GM23338 (cell line): Measurements from ENCODE around the gene KRTAP10-12. TPM values are rescaled to one million over a fixed set of nuclear protein-coding genes. Genes with fewer than 3 reads are reported as not detected.

Experiments used
- ATAC-seq: fragments of 200-7000 bp; cut with Tn5 transposase; 3 replicates; pipeline ENCODE4 v1.9.1; 2020
- DNase-seq: peaks from one replicate; pipeline ENCODE4 v3.0.0-alpha.2; 2015; ENCODE audit warnings: low spot score
- H2AFZ ChIP-seq: fragments of 200-600 bp; sonication (generic); 2 replicates; pipeline ENCODE4 v1.8.0; 2016; ENCODE audit warnings: antibody characterized with exemption, mild to moderate bottlenecking, moderate library complexity
- H3F3A ChIP-seq: fragments of 200-600 bp; sonication (generic); replicated peaks from 2 replicates; pipeline ENCODE4 v1.8.0; 2017; ENCODE audit warnings: antibody characterized with exemption, mixed run types, low read depth
- H3K27ac ChIP-seq: fragments of 200-600 bp; sonication (generic); 2 replicates; pipeline ENCODE4 v1.6.1; 2016; ENCODE audit warnings: low read depth
- H3K27me3 ChIP-seq: fragments of 200-600 bp; sonication (generic); 2 replicates; pipeline ENCODE4 v1.8.0; 2016; ENCODE audit warnings: mild to moderate bottlenecking, mixed run types, moderate library complexity; ENCODE audit not compliant: insufficient read depth
- H3K36me3 ChIP-seq: fragments of 200-600 bp; sonication (generic); 2 replicates; pipeline ENCODE4 v1.8.0; 2016; ENCODE audit warnings: mild to moderate bottlenecking; ENCODE audit not compliant: insufficient read depth
- H3K4me1 ChIP-seq: fragments of 200-600 bp; sonication (generic); 2 replicates; pipeline ENCODE4 v1.8.0; 2016; ENCODE audit warnings: mild to moderate bottlenecking, moderate library complexity; ENCODE audit not compliant: insufficient read depth
- H3K4me2 ChIP-seq: fragments of 200-600 bp; sonication (generic); 2 replicates; pipeline ENCODE4 v1.7.1; 2017; ENCODE audit warnings: mixed run types
- H3K4me3 ChIP-seq: fragments of 200-600 bp; sonication (generic); 2 replicates; pipeline ENCODE4 v1.6.1; 2016; ENCODE audit warnings: mixed run types
- H3K79me2 ChIP-seq: fragments of 200-600 bp; sonication (generic); replicated peaks from 2 replicates; pipeline ENCODE4 v1.8.0; 2017; ENCODE audit warnings: mild to moderate bottlenecking; ENCODE audit not compliant: insufficient read depth
- H3K9me2 ChIP-seq: fragments of 200-600 bp; sonication (generic); 2 replicates; pipeline ENCODE4 v1.8.0; 2017; ENCODE audit not compliant: insufficient read depth
- H4K20me1 ChIP-seq: fragments of 200-600 bp; sonication (generic); replicated peaks from 2 replicates; pipeline ENCODE4 v1.8.0; 2017; ENCODE audit warnings: mild to moderate bottlenecking; ENCODE audit not compliant: insufficient read depth
- H3K27ac Mint-ChIP-seq: 2 replicates; pipeline ENCODE4 v1.8.0; 2020; ENCODE audit warnings: inconsistent platforms, mild to moderate bottlenecking, moderate library complexity, mixed read lengths
- H3K27me3 Mint-ChIP-seq: 3 replicates; pipeline ENCODE4 v1.8.0; 2022; ENCODE audit warnings: low read depth, mild to moderate bottlenecking, moderate library complexity, mixed read lengths, inconsistent platforms; ENCODE audit not compliant: insufficient read depth, poor library complexity
- H3K36me3 Mint-ChIP-seq: 3 replicates; pipeline ENCODE4 v1.8.0; 2021; ENCODE audit warnings: low read depth, mild to moderate bottlenecking, inconsistent platforms, moderate library complexity, mixed read lengths
- H3K4me1 Mint-ChIP-seq: 3 replicates; pipeline ENCODE4 v1.8.0; 2020; ENCODE audit warnings: mild to moderate bottlenecking, inconsistent platforms, mixed read lengths
- H3K4me3 Mint-ChIP-seq: 3 replicates; pipeline ENCODE4 v1.8.0; 2021; ENCODE audit warnings: moderate library complexity, mild to moderate bottlenecking, inconsistent platforms, mixed read lengths
- H3K9me3 Mint-ChIP-seq: 3 replicates; pipeline ENCODE4 v1.8.0; 2020; ENCODE audit warnings: moderate library complexity, mild to moderate bottlenecking, inconsistent platforms, mixed read lengths
- CREB1 ChIP-seq: fragments of 250-450 bp; sonication (Bioruptor Pico); IDR thresholded peaks from 2 replicates; pipeline ENCODE4 v1.5.0; 2020; ENCODE audit warnings: low read depth, mild to moderate bottlenecking, moderate library complexity
- CTCF ChIP-seq, 2 experiments: fragments of 200-600 bp in 1 of 2; sonication (generic) in 1 of 2; conservative IDR thresholded peaks; 2 replicates each; pipeline versions ENCODE4 v1.5.1 to v1.6.1; 2016 to 2017; ENCODE audit warnings: antibody characterized with exemption in 2 of 2, low read depth in 2 of 2, mild to moderate bottlenecking in 2 of 2, moderate library complexity in 1 of 2
- EZH2phosphoT487 ChIP-seq: fragments of 200-600 bp; sonication (generic); IDR thresholded peaks from one replicate; pipeline ENCODE4 v1.8.1; 2018; ENCODE audit warnings: antibody characterized with exemption; ENCODE audit not compliant: unreplicated experiment
- POLR2AphosphoS5 ChIP-seq: IDR thresholded peaks from 2 replicates; pipeline ENCODE4 v1.6.1; 2016; ENCODE audit warnings: antibody characterized with exemption, low read depth
- STAT1 ChIP-seq: IDR thresholded peaks from one replicate; pipeline ENCODE4 v1.6.1; 2016; ENCODE audit warnings: antibody characterized with exemption; ENCODE audit not compliant: unreplicated experiment
- ZNF114 ChIP-seq: fragments of 250-450 bp; sonication (Bioruptor Pico); IDR thresholded peaks from 2 replicates; pipeline ENCODE4 v1.5.0; 2020; ENCODE audit warnings: mild to moderate bottlenecking, moderate library complexity
- ZNF462 ChIP-seq: fragments of 250-450 bp; sonication (Bioruptor Pico); IDR thresholded peaks from 2 replicates; pipeline ENCODE4 v1.5.0; 2020; ENCODE audit warnings: mild to moderate bottlenecking, moderate library complexity
- polyA plus RNA-seq: library from polyadenylated mRNA; unstranded; fragments of >200 nt; fragmentation: Nextera tagmentation; extraction: Ambion mirVana; gene quantifications from 2 replicates; pipeline ENCODE4 v1.2.1, GENCODE V29; 2016
- total RNA-seq: library from RNA; depleted of rRNA; stranded (reverse); fragments of >200 nt; shearing (Covaris generic); gene quantifications from 2 replicates; pipeline ENCODE4 v1.2.3, GENCODE V29; 2014
- TF ChIP-seq, protein P1 (sequence below): IDR thresholded peaks from 2 replicates; pipeline ENCODE4 v1.6.1; 2016; ENCODE audit warnings: antibody characterized with exemption

Gene KRTAP10-12
- total and polyA plus RNA-seq, 2 experiments from 2014 or later: not detected

- Histone ChIP-seq H3K36me3 (0 out of 2 replicates have a peak, but pooled peaks cover 4% of the 10 kb centered on the region), H3F3A (no peaks in the 10 kb centered on the region), H3K79me2 (no peaks in the 10 kb centered on the region), H3K4me2 (no peak overlapping the region), H3K4me3 (no peak overlapping the region), H2AFZ (no peak overlapping the region), H3K4me1 (no peaks in the 10 kb centered on the region; the same call in 1 of the 2 replicates), H4K20me1 (no peaks in the 10 kb centered on the region), H3K27me3 (no peaks in the 10 kb centered on the region), H3K9me2 (no peaks in the 10 kb centered on the region), H3K27ac (no peak overlapping the region)
- Mint-ChIP-seq H3K27ac (no peak overlapping the region), H3K9me3 (peaks cover 37% of the 10 kb centered on the region; the same call in 2 of the 3 replicates), H3K4me1 (peaks cover 24% of the 10 kb centered on the region), H3K4me3 (no peak overlapping the region), H3K27me3 (peaks cover 25% of the 10 kb centered on the region), H3K36me3 (peaks cover 21% of the 10 kb centered on the region)
- DNase-seq (no peak), ATAC-seq (no peak)
- no peak for TF ChIP-seq EZH2phosphoT487
- no peak for TF ChIP-seq ZNF462 (CRISPR knock-in tag)
- no peak for TF ChIP-seq CREB1 (CRISPR knock-in tag)
- TF ChIP-seq POLR2AphosphoS5: no peak
- TF ChIP-seq STAT1: no peak
- TF ChIP-seq, protein P1, sequence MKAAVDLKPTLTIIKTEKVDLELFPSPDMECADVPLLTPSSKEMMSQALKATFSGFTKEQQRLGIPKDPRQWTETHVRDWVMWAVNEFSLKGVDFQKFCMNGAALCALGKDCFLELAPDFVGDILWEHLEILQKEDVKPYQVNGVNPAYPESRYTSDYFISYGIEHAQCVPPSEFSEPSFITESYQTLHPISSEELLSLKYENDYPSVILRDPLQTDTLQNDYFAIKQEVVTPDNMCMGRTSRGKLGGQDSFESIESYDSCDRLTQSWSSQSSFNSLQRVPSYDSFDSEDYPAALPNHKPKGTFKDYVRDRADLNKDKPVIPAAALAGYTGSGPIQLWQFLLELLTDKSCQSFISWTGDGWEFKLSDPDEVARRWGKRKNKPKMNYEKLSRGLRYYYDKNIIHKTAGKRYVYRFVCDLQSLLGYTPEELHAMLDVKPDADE: no peak
- no peak for TF ChIP-seq ZNF114
- TF ChIP-seq CTCF (conservative IDR thresholded peaks at IDR 0.05; ENCODE audit: low read depth in 2 of 2): no peak
These were observed 37.2 kb downstream of the KRTAP10-12 start for GRCh38 chr21:44734026-44734745.
